K562 (cell line): Measurements from ENCODE around the gene NUCKS1. TPM values are rescaled to one million over a fixed set of nuclear protein-coding genes. Genes with fewer than 3 reads are reported as not detected.
A peak's percentile ranks its signal among the peaks of the same experiment; 100 is the strongest.

ENCODE experiments used
- ATAC-seq: fragments of 200-7000 bp; cut with Tn5 transposase; 3 replicates; pipeline ENCODE4 v1.9.1; 2020; ENCODE audit warnings: moderate library complexity
- BruUV-seq: library from RNA; stranded (reverse); fragments of 400-500 nt; replicated peaks from 2 replicates; lab custom pipeline; 2021; lab: Mats Ljungman, UMichigan
- CTCF ChIA-PET: fragments of 300-600 bp; formaldehyde crosslinking; extraction: SDS; loops from one replicate; lab custom pipeline; 2021; ENCODE audit warnings: low intra/inter-chr PET ratio; lab: Yijun Ruan, JAX
- POLR2A ChIA-PET: fragments of 300-600, 350-650 bp; sonication (Branson Sonifier 250); formaldehyde crosslinking; extraction: SDS; loops from one replicate; lab custom pipeline; 2021; ENCODE audit warnings: antibody characterized with exemption, inconsistent platforms; lab: Yijun Ruan, JAX
- DNase-seq, 4 experiments: peaks; one replicate each; pipeline versions ENCODE4 v3.0.0 to v3.0.0-alpha.2; 2011 to 2018; ENCODE audit warnings: low spot score in 3 of 4, mixed read lengths in 3 of 4; ENCODE audit errors: extremely low read depth in 1 of 4
- FAIRE-seq: peaks from 2 replicates; lab custom pipeline; 2011; peaks lifted over from hg19 to GRCh38; lab: Jason Lieb, UNC
- H2AFZ ChIP-seq: 2 replicates; pipeline ENCODE4 v1.6.0; 2011; ENCODE audit warnings: low read depth, low read length, control low read depth, inconsistent platforms
- H3K27ac ChIP-seq: fragments of 200-600 bp; 3 replicates; pipeline ENCODE4 v1.8.0; 2011; ENCODE audit warnings: low read depth, mild to moderate bottlenecking, control low read depth, inconsistent platforms, low read length, moderate library complexity, mixed read lengths; ENCODE audit errors: extremely low read depth
- H3K27me3 ChIP-seq, 2 experiments: fragments of 300-600 bp in 1 of 2; 2 replicates in 1 of 2; 3 replicates in 1 of 2; pipeline versions ENCODE4 v1.6.0 to v1.8.0; 2011; ENCODE audit warnings: inconsistent platforms in 2 of 2, low read length in 2 of 2, mild to moderate bottlenecking in 1 of 2, mixed read lengths in 1 of 2, moderate library complexity in 1 of 2; ENCODE audit not compliant: control insufficient read depth in 2 of 2, insufficient read depth in 2 of 2
- H3K36me3 ChIP-seq: fragments of 300-600 bp; 3 replicates; pipeline ENCODE4 v1.8.0; 2011; ENCODE audit warnings: mild to moderate bottlenecking, low read length, inconsistent platforms; ENCODE audit not compliant: control insufficient read depth, insufficient read depth
- H3K4me1 ChIP-seq, 2 experiments: fragments of 200-600 bp in 1 of 2; replicated peaks in 1 of 2; 2 replicates in 1 of 2; 3 replicates in 1 of 2; pipeline versions ENCODE4 v1.5.1 to v1.8.0; 2011; ENCODE audit warnings: inconsistent platforms in 2 of 2, low read length in 2 of 2, mild to moderate bottlenecking in 1 of 2, mixed read lengths in 1 of 2, moderate library complexity in 1 of 2; ENCODE audit not compliant: control insufficient read depth in 2 of 2, insufficient read depth in 2 of 2
- H3K4me2 ChIP-seq: 2 replicates; pipeline ENCODE4 v1.6.1; 2011; ENCODE audit warnings: low read length, control low read depth, inconsistent platforms, mixed read lengths; ENCODE audit not compliant: insufficient read depth
- H3K4me3 ChIP-seq: fragments of 200-600 bp; sonication (generic), shearing (Covaris generic); 2 replicates; pipeline ENCODE4 v1.5.1; 2016; ENCODE audit warnings: control low read depth, inconsistent platforms
- H3K79me2 ChIP-seq: fragments of 200-600 bp; 3 replicates; pipeline ENCODE4 v1.8.0; 2011; ENCODE audit warnings: low read length, inconsistent platforms; ENCODE audit not compliant: control insufficient read depth, insufficient read depth
- H3K9ac ChIP-seq, 2 experiments: 2 replicates each; pipeline versions ENCODE4 v1.6.0 to v1.6.1; 2011; ENCODE audit warnings: low read depth in 2 of 2, low read length in 2 of 2, control low read depth in 1 of 2, inconsistent platforms in 1 of 2, mild to moderate bottlenecking in 1 of 2, mixed read lengths in 1 of 2; ENCODE audit not compliant: insufficient read depth in 1 of 2
- H3K9me1 ChIP-seq: one replicate; pipeline ENCODE4 v1.6.0; 2011; ENCODE audit warnings: inconsistent platforms, mild to moderate bottlenecking, low read length, moderate library complexity; ENCODE audit not compliant: control insufficient read depth, insufficient read depth
- H3K9me3 ChIP-seq: replicated peaks from 2 replicates; pipeline ENCODE4 v1.5.1; 2011; ENCODE audit warnings: low read depth, low read length, inconsistent platforms; ENCODE audit not compliant: control insufficient read depth, insufficient read depth
- H4K20me1 ChIP-seq: replicated peaks from 2 replicates; pipeline ENCODE4 v1.6.1; 2011; ENCODE audit warnings: low read length, inconsistent platforms, mixed read lengths; ENCODE audit not compliant: control insufficient read depth, insufficient read depth
- BHLHE40 ChIP-seq: IDR thresholded peaks from 2 replicates; pipeline ENCODE4 v1.6.1; 2011; ENCODE audit warnings: low read length, improper control_type of control experiment
- BRCA1 ChIP-seq, 2 experiments: fragments of 450-650 bp in 1 of 2; sonication (generic) in 1 of 2; formaldehyde crosslinking in 1 of 2; IDR thresholded peaks; 2 replicates each; pipeline versions ENCODE4 v1.5.0 to v1.6.1; 2017 to 2020; ENCODE audit warnings: mild to moderate bottlenecking in 1 of 2, missing genetic modification reagents in 1 of 2
- CREM ChIP-seq: IDR thresholded peaks from 2 replicates; pipeline ENCODE4 v1.6.1; 2014; ENCODE audit warnings: antibody characterized with exemption, low read depth
- CSDE1 ChIP-seq, 2 experiments: fragments of 450-650 bp; IDR thresholded peaks; 2 replicates each; pipeline ENCODE4 v1.6.1; 2016; ENCODE audit warnings: mild to moderate bottlenecking in 1 of 2
- FOXK2 ChIP-seq, 2 experiments: fragments of 450-650 bp; IDR thresholded peaks in 1 of 2; conservative IDR thresholded peaks in 1 of 2; 2 replicates each; pipeline ENCODE4 v1.6.1; 2016; ENCODE audit warnings: low read depth in 2 of 2, mild to moderate bottlenecking in 1 of 2
- MEF2D ChIP-seq: conservative IDR thresholded peaks from 2 replicates; pipeline ENCODE4 v1.6.1; 2016; ENCODE audit warnings: low read depth, missing genetic modification characterization, missing compliant biosample characterization
- MTA3 ChIP-seq: fragments of 450-650 bp; formaldehyde crosslinking; IDR thresholded peaks from 2 replicates; pipeline ENCODE4 v1.6.1; 2017; ENCODE audit warnings: mild to moderate bottlenecking, borderline replicate concordance
- NCOA4 ChIP-seq: fragments of 450-650 bp; IDR thresholded peaks from 2 replicates; pipeline ENCODE4 v1.6.1; 2018; ENCODE audit warnings: mild to moderate bottlenecking; ENCODE audit not compliant: partially characterized antibody
- NR2C1 ChIP-seq, 2 experiments: fragments of 450-650 bp; IDR thresholded peaks; 2 replicates each; pipeline ENCODE4 v1.6.1; 2017; ENCODE audit warnings: mild to moderate bottlenecking in 2 of 2, antibody characterized with exemption in 1 of 2, inconsistent platforms in 1 of 2, missing compliant biosample characterization in 1 of 2, missing genetic modification characterization in 1 of 2
- NUFIP1 ChIP-seq: fragments of 450-650 bp; IDR thresholded peaks from 2 replicates; pipeline ENCODE4 v1.6.1; 2018; ENCODE audit not compliant: partially characterized antibody
- TCF7L2 ChIP-seq: fragments of 150-350 bp; IDR thresholded peaks from 2 replicates; pipeline ENCODE4 v1.6.1; 2016; ENCODE audit warnings: low read depth, mild to moderate bottlenecking, low read length, moderate library complexity
- ZBTB1 ChIP-seq: sonication (generic); formaldehyde crosslinking; IDR thresholded peaks from 2 replicates; pipeline ENCODE4 v1.8.1; 2023; ENCODE audit warnings: missing genetic modification reagents, low read depth, mild to moderate bottlenecking, borderline replicate concordance
- ZNF184 ChIP-seq: sonication (generic); formaldehyde crosslinking; IDR thresholded peaks from 2 replicates; pipeline ENCODE4 v1.5.0; 2020; ENCODE audit warnings: missing genetic modification reagents
- ZNF449 ChIP-seq: fragments of 250-450 bp; sonication (Bioruptor Pico); IDR thresholded peaks from 2 replicates; pipeline ENCODE4 v1.8.0; 2022; ENCODE audit warnings: moderate library complexity, mild to moderate bottlenecking, inconsistent platforms
- ZNF75A ChIP-seq: fragments of 450-650 bp; formaldehyde crosslinking; IDR thresholded peaks from 2 replicates; pipeline ENCODE4 v1.4.0; 2020; ENCODE audit warnings: mild to moderate bottlenecking
- WGBS: fragments of 100-300 bp; shearing (Covaris generic); methylation state at CpG from one replicate; pipeline ENCODE4 v1.1.6; 2016; ENCODE audit warnings: low coverage, mixed read lengths; ENCODE audit not compliant: insufficient coverage; ENCODE audit errors: missing lambda C conversion rate; 5-methylcytosine and 5-hydroxymethylcytosine counted together
- in situ Hi-C: fragments of 300-500 bp; cut with MboI; formaldehyde crosslinking; loops from 4 replicates; pipeline ENCODE4 v1.15.0; 2018; ENCODE audit warnings: inconsistent platforms, mixed read lengths
- intact Hi-C: fragments of 100-400 bp; cut with micrococcal nuclease; formaldehyde crosslinking; loops from 2 replicates; pipeline ENCODE4 v1.14.2; 2022
- polyA plus RNA-seq, 8 experiments: library from polyadenylated mRNA; depleted of rRNA in 4 of 8; stranded (reverse) in 5 of 8; unstranded in 3 of 8; fragments of >200 nt; fragmentation: Nextera tagmentation in 2 of 8; fragmentation: Illumina TruSeq in 1 of 8; extraction: Ambion mirVana in 2 of 8; extraction: Trizol in 1 of 8; gene quantifications; 2 replicates each; pipeline versions ENCODE4 v1.2.1 to v1.2.3, GENCODE V29; 2011 to 2014; ENCODE audit warnings: inconsistent platforms in 1 of 8, missing spikeins in 1 of 8
- total RNA-seq, 7 experiments: library from RNA; depleted of rRNA in 6 of 7; stranded (reverse); fragments of >200 nt in 6 of 7; fragmentation: Illumina TruSeq in 2 of 7; extraction: Trizol in 2 of 7; gene quantifications; 2 replicates each; pipeline versions ENCODE4 v1.2.1 to v1.2.3, GENCODE V29; 2011 to 2021; ENCODE audit warnings: low replicate concordance in 1 of 7
- TF ChIP-seq, protein P1 (sequence below): fragments of 250-450 bp; sonication (Bioruptor Pico); IDR thresholded peaks from 2 replicates; pipeline ENCODE4 v1.6.1; 2021; ENCODE audit warnings: mild to moderate bottlenecking
- TF ChIP-seq, protein P2 (sequence below): fragments of 250-450 bp; sonication (Bioruptor Pico); IDR thresholded peaks from 2 replicates; pipeline ENCODE4 v1.8.0; 2021; ENCODE audit warnings: moderate library complexity, mild to moderate bottlenecking, inconsistent platforms

The NUCKS1 gene
- total and polyA plus RNA-seq, 9 of the 15 experiments (the other 6 are each of a cell fraction or from before 2014, with no cell fraction given): 66.7 to 244 (median 149) TPM

- POLR2A ChIA-PET: interaction anchor here (0.6 to 2.2 kb wide), 25 partner anchors 10 to 707 kb away, joined by 3 to 44 read pairs (median 5); partner anchors contain the start of gene RAB29
- Histone ChIP-seq H3K27ac (peak overlapping the region; percentile 96), H3K4me1 (peaks cover 8 to 27% of the 10 kb centered on the region in 2 experiments; a peak in 4 of 5 replicates), H4K20me1 (peaks cover 36% of the 10 kb centered on the region), H3K36me3 (peaks cover 47% of the 10 kb centered on the region), H3K79me2 (peaks cover 63% of the 10 kb centered on the region), H3K9me3 (no peaks in the 10 kb centered on the region), H3K9ac (peak overlapping the region; percentile 90 to 97), H3K9me1 (no peaks in the 10 kb centered on the region), H3K4me3 (peak overlapping the region; percentile 71), H3K4me2 (peak overlapping the region; percentile 99), H3K27me3 (no peaks in the 10 kb centered on the region), H2AFZ (peak overlapping the region; percentile 71)
- CTCF ChIA-PET: no interaction called here
- in situ Hi-C loops: no loop called here
- peak; percentile 56 for FAIRE-seq
- TSS peak; percentile 32 for BruUV-seq
- peak; percentile 23 to 76 (median 35) for DNase-seq
- 1% methylated on average over 25 of the region's 25 CpGs for WGBS
- intact Hi-C loops: no loop called here
- peak; percentile 37 for ATAC-seq
- TF ChIP-seq NR2C1 (IDR thresholded peaks at IDR 0.05) (0 out of 2 replicates have a peak, but pooled peaks have one; percentile 6), NR2C1 (tag; IDR thresholded peaks at IDR 0.05) (no peak; the same call in none of the 2 replicates), MEF2D (tag) (0 out of 2 replicates have a peak, but pooled peaks have one; percentile 22), BHLHE40 (peak; percentile 64; the same call in 1 of the 2 replicates), MTA3 (no peak), FOXK2 (conservative IDR thresholded peaks at IDR 0.05 in 1 of 2, IDR thresholded peaks at IDR 0.05 in 1 of 2; ENCODE audit: low read depth in 2 of 2) (peak; percentile 31 to 98; a peak in 2 of 4 replicates), ZNF75A (CRISPR knock-in tag) (no peak), ZNF449 (no peak), NCOA4 (no peak), BRCA1 (IDR thresholded peaks at IDR 0.05) (no peak), BRCA1 (CRISPR knock-in tag; IDR thresholded peaks at IDR 0.05) (no peak), NUFIP1 (no peak), ZBTB1 (no peak; the same call in 1 of the 2 replicates), ZNF184 (CRISPR knock-in tag) (no peak), CREM (no peak), CSDE1 (IDR thresholded peaks at IDR 0.05) (no peak), TCF7L2 (peak; percentile 81)
- TF ChIP-seq, protein P1, sequence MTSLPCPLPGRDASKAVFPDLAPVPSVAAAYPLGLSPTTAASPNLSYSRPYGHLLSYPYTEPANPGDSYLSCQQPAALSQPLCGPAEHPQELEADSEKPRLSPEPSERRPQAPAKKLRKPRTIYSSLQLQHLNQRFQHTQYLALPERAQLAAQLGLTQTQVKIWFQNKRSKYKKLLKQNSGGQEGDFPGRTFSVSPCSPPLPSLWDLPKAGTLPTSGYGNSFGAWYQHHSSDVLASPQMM (CRISPR knock-in tag): no peak
- TF ChIP-seq, protein P2, sequence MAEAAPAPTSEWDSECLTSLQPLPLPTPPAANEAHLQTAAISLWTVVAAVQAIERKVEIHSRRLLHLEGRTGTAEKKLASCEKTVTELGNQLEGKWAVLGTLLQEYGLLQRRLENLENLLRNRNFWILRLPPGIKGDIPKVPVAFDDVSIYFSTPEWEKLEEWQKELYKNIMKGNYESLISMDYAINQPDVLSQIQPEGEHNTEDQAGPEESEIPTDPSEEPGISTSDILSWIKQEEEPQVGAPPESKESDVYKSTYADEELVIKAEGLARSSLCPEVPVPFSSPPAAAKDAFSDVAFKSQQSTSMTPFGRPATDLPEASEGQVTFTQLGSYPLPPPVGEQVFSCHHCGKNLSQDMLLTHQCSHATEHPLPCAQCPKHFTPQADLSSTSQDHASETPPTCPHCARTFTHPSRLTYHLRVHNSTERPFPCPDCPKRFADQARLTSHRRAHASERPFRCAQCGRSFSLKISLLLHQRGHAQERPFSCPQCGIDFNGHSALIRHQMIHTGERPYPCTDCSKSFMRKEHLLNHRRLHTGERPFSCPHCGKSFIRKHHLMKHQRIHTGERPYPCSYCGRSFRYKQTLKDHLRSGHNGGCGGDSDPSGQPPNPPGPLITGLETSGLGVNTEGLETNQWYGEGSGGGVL (CRISPR knock-in tag): no peak
Observed at GRCh38 chr1:205748403-205749233, 1.4 kb downstream of the NUCKS1 start.
